H1 (cell line): ENCODE measurements around the gene CMTM3. TPM values are rescaled to one million over a fixed set of nuclear protein-coding genes. Genes with fewer than 3 reads are reported as not detected.

Experiments used
- CTBP2 ChIP-seq: IDR thresholded peaks from 2 replicates; pipeline ENCODE4 v1.7.0; 2011; ENCODE audit warnings: borderline replicate concordance, mild to moderate bottlenecking, moderate library complexity, mixed read lengths, low read length; ENCODE audit not compliant: insufficient read depth, insufficient read length
- HDAC2 ChIP-seq, 2 experiments: fragments of 300-600 bp in 1 of 2; sonication (generic) in 1 of 2; IDR thresholded peaks; 2 replicates each; pipeline ENCODE4 v1.6.1; 2011 to 2012; ENCODE audit warnings: low read depth in 2 of 2, low read length in 2 of 2, mild to moderate bottlenecking in 2 of 2, moderate library complexity in 2 of 2, borderline replicate concordance in 1 of 2, inconsistent platforms in 1 of 2
- HDAC6 ChIP-seq: IDR thresholded peaks from one replicate; pipeline ENCODE4 v1.7.1; 2012; ENCODE audit warnings: low read depth, mild to moderate bottlenecking, inconsistent platforms, low read length, moderate library complexity
- KDM4A ChIP-seq: IDR thresholded peaks from one replicate; pipeline ENCODE4 v1.7.1; 2012; ENCODE audit warnings: low read depth, mild to moderate bottlenecking, moderate library complexity, low read length, inconsistent platforms; ENCODE audit not compliant: severe bottlenecking
- RNF2 ChIP-seq: fragments of 200-900, 300-1000 bp; sonication (generic); IDR thresholded peaks from 2 replicates; pipeline ENCODE4 v1.7.1; 2016; ENCODE audit warnings: borderline replicate concordance, low read depth, mild to moderate bottlenecking, antibody characterized with exemption, low read length; ENCODE audit not compliant: poor library complexity, severe bottlenecking; ENCODE audit errors: missing control alignments
- SP1 ChIP-seq: IDR thresholded peaks from 2 replicates; pipeline ENCODE4 v1.6.1; 2011; ENCODE audit warnings: low read depth, low read length
- SUZ12 ChIP-seq: fragments of 200-600 bp; sonication (generic); IDR thresholded peaks from 2 replicates; pipeline ENCODE4 v1.6.1; 2012; ENCODE audit warnings: mild to moderate bottlenecking, inconsistent platforms, low read length, moderate library complexity, mixed read lengths
- TAF1 ChIP-seq: IDR thresholded peaks from 2 replicates; pipeline ENCODE4 v1.6.1; 2011; ENCODE audit warnings: mild to moderate bottlenecking, low read depth, low read length
- polyA plus RNA-seq, 7 experiments: library from polyadenylated mRNA; depleted of rRNA in 3 of 7; stranded (reverse) in 5 of 7; unstranded in 2 of 7; fragments of >200 nt in 5 of 7; fragments of 200-250 nt in 2 of 7; gene quantifications; 1 replicate in 5 of 7; 2 replicates in 1 of 7; 4 replicates in 1 of 7; pipeline versions ENCODE4 v1.2.1 to v1.2.3, GENCODE V29; 2011 to 2013; ENCODE audit warnings: missing spikeins in 2 of 7, mixed read lengths in 2 of 7
- total RNA-seq: library from RNA; stranded (reverse); fragmentation: NEBNext Ultra II Directional; extraction: Animal tissue kit (Norgen Biotek cat#: 25700); gene quantifications from 2 replicates; pipeline ENCODE4 v1.2.1, GENCODE V29; 2021
- TF ChIP-seq, protein P1 (sequence below): fragments of 300-600 bp; sonication (generic); IDR thresholded peaks from 2 replicates; pipeline ENCODE4 v1.7.1; 2012; ENCODE audit warnings: low read length, moderate library complexity, mild to moderate bottlenecking, inconsistent platforms; ENCODE audit not compliant: insufficient replicate concordance
- TF ChIP-seq, protein P2 (sequence below): IDR thresholded peaks from 2 replicates; pipeline ENCODE4 v1.6.1; 2012; ENCODE audit warnings: inconsistent platforms

The CMTM3 gene
- total and polyA plus RNA-seq, 2 of the 8 experiments (the other 6 are each of a cell fraction or from before 2014, with no cell fraction given), result 24.7 to 24.8 TPM

DNA sequence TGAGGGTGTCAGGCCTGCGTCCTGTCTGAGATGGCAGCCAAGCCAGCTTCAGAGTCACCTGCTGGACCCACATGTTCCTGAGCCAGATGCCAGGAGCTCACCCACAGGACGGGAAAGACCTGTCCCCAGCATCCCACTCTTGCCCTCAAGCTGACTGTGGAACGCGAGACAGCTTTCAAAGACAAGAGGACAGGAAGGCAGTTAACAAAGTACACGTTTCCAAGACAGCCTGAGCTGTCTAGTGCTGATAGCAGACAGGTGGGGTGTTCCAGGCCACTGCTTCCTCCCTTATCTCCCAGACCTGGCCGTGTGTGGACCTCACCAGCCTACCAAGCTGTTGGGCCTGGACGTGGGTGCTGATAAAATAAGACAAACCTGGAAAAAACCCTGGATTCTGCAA, 13.2 kb downstream of the CMTM3 start (continued):
- TF ChIP-seq, protein P1, sequence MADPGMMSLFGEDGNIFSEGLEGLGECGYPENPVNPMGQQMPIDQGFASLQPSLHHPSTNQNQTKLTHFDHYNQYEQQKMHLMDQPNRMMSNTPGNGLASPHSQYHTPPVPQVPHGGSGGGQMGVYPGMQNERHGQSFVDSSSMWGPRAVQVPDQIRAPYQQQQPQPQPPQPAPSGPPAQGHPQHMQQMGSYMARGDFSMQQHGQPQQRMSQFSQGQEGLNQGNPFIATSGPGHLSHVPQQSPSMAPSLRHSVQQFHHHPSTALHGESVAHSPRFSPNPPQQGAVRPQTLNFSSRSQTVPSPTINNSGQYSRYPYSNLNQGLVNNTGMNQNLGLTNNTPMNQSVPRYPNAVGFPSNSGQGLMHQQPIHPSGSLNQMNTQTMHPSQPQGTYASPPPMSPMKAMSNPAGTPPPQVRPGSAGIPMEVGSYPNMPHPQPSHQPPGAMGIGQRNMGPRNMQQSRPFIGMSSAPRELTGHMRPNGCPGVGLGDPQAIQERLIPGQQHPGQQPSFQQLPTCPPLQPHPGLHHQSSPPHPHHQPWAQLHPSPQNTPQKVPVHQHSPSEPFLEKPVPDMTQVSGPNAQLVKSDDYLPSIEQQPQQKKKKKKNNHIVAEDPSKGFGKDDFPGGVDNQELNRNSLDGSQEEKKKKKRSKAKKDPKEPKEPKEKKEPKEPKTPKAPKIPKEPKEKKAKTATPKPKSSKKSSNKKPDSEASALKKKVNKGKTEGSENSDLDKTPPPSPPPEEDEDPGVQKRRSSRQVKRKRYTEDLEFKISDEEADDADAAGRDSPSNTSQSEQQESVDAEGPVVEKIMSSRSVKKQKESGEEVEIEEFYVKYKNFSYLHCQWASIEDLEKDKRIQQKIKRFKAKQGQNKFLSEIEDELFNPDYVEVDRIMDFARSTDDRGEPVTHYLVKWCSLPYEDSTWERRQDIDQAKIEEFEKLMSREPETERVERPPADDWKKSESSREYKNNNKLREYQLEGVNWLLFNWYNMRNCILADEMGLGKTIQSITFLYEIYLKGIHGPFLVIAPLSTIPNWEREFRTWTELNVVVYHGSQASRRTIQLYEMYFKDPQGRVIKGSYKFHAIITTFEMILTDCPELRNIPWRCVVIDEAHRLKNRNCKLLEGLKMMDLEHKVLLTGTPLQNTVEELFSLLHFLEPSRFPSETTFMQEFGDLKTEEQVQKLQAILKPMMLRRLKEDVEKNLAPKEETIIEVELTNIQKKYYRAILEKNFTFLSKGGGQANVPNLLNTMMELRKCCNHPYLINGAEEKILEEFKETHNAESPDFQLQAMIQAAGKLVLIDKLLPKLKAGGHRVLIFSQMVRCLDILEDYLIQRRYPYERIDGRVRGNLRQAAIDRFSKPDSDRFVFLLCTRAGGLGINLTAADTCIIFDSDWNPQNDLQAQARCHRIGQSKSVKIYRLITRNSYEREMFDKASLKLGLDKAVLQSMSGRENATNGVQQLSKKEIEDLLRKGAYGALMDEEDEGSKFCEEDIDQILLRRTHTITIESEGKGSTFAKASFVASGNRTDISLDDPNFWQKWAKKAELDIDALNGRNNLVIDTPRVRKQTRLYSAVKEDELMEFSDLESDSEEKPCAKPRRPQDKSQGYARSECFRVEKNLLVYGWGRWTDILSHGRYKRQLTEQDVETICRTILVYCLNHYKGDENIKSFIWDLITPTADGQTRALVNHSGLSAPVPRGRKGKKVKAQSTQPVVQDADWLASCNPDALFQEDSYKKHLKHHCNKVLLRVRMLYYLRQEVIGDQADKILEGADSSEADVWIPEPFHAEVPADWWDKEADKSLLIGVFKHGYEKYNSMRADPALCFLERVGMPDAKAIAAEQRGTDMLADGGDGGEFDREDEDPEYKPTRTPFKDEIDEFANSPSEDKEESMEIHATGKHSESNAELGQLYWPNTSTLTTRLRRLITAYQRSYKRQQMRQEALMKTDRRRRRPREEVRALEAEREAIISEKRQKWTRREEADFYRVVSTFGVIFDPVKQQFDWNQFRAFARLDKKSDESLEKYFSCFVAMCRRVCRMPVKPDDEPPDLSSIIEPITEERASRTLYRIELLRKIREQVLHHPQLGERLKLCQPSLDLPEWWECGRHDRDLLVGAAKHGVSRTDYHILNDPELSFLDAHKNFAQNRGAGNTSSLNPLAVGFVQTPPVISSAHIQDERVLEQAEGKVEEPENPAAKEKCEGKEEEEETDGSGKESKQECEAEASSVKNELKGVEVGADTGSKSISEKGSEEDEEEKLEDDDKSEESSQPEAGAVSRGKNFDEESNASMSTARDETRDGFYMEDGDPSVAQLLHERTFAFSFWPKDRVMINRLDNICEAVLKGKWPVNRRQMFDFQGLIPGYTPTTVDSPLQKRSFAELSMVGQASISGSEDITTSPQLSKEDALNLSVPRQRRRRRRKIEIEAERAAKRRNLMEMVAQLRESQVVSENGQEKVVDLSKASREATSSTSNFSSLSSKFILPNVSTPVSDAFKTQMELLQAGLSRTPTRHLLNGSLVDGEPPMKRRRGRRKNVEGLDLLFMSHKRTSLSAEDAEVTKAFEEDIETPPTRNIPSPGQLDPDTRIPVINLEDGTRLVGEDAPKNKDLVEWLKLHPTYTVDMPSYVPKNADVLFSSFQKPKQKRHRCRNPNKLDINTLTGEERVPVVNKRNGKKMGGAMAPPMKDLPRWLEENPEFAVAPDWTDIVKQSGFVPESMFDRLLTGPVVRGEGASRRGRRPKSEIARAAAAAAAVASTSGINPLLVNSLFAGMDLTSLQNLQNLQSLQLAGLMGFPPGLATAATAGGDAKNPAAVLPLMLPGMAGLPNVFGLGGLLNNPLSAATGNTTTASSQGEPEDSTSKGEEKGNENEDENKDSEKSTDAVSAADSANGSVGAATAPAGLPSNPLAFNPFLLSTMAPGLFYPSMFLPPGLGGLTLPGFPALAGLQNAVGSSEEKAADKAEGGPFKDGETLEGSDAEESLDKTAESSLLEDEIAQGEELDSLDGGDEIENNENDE, result no peak
- TF ChIP-seq KDM4A (no peak), HDAC6 (no peak), RNF2 (no peak), SUZ12 (no peak), SP1 (no peak), TAF1 (no peak), HDAC2 (IDR thresholded peaks at IDR 0.05; ENCODE audit: borderline replicate concordance in 1 of 2, low read depth in 2 of 2, low read length in 2 of 2) (no peak), CTBP2 (no peak)
- TF ChIP-seq, protein P2, sequence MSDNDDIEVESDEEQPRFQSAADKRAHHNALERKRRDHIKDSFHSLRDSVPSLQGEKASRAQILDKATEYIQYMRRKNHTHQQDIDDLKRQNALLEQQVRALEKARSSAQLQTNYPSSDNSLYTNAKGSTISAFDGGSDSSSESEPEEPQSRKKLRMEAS, result no peak
